ENCODE results near the gene PARVA. TPM values are rescaled to one million over a fixed set of nuclear protein-coding genes. Genes with fewer than 3 reads are reported as not detected.

The PARVA gene
- total RNA-seq, 1 experiment from 2014 or later: 29.1 TPM

DNA sequence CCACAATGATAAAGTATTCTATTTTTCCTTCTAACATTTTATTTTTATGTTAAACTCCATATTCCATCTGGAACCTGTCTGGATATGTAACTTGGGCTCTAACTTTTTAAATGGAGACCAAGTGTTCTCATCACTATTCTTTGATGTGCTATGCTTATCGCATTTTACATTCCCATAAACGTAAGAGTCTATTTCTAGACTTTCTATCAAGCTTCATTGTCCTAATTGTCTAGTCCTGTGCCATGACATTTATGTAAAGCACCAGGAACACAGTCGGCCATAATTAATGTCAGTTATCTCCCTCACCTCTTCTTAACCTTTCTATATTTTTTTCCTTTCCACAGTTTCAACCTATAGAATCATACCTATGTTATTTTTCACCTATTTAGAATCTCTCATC is 183.0 kb downstream of the PARVA start:
- no peaks in the 10 kb centered on the region; the same call in 1 of the 2 replicates for H3K27me3 ChIP-seq (ENCODE audit: control insufficient read depth, insufficient read depth, low read length)
- no peak overlapping the region for H3K27ac ChIP-seq (ENCODE audit: low read length)
- in situ Hi-C loops (cut with HindIII; ENCODE audit: low pct_unique_long_range_greater_than_20kb, low sequenced_read_pairs): no loop called here
- H3K9me3 ChIP-seq (ENCODE audit: control insufficient read depth, insufficient read depth, low read depth, low read length): no peaks in the 10 kb centered on the region
- CTCF ChIA-PET: no interaction called here
- DNase-seq (ENCODE audit: low read depth, low spot score) (no peak), ATAC-seq (no peak)
- peaks cover 19% of the 10 kb centered on the region for H3K4me1 ChIP-seq (ENCODE audit: control insufficient read depth, insufficient read depth, low read length)
- POLR2A ChIA-PET: no interaction called here
- no peak overlapping the region for H3K4me3 ChIP-seq (ENCODE audit: low read depth in 2 of 2, low read length in 2 of 2)
- no peaks in the 10 kb centered on the region for H3K36me3 ChIP-seq (ENCODE audit: control insufficient read depth, insufficient read depth, low read length)
- BruUV-seq (replicated peaks): no TSS peak
- intact Hi-C loops (cut with micrococcal nuclease; ENCODE audit: unreplicated experiment): no loop called here
- TF ChIP-seq, protein P1, sequence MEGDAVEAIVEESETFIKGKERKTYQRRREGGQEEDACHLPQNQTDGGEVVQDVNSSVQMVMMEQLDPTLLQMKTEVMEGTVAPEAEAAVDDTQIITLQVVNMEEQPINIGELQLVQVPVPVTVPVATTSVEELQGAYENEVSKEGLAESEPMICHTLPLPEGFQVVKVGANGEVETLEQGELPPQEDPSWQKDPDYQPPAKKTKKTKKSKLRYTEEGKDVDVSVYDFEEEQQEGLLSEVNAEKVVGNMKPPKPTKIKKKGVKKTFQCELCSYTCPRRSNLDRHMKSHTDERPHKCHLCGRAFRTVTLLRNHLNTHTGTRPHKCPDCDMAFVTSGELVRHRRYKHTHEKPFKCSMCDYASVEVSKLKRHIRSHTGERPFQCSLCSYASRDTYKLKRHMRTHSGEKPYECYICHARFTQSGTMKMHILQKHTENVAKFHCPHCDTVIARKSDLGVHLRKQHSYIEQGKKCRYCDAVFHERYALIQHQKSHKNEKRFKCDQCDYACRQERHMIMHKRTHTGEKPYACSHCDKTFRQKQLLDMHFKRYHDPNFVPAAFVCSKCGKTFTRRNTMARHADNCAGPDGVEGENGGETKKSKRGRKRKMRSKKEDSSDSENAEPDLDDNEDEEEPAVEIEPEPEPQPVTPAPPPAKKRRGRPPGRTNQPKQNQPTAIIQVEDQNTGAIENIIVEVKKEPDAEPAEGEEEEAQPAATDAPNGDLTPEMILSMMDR (IDR thresholded peaks at IDR 0.05): no peak
- no peak for TF ChIP-seq POLR2AphosphoS5 (IDR thresholded peaks at IDR 0.05; ENCODE audit: low read depth, low read length)

DNA sequence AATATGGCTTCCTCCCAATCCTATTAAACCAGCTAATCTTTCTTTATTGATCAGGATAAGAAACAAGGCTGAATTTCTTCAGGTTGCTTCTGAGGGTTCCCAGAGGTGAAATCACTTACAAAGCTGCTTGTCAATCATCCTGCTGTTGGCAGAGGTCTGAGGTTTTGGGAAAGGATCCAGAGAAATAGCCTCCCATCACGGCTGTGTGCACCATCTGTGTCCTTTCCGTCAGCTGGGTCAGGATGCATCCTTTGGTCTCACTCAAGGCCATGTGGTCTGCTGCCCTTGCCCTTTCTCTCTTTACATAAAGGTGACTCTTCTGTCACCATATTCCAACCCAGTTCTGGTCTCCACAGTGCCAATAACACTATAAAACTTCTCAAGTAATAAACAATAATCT is 183.5 kb downstream of the PARVA start:
- Histone ChIP-seq H3K27me3 (ENCODE audit: control insufficient read depth, insufficient read depth, low read length) (no peaks in the 10 kb centered on the region; the same call in 1 of the 2 replicates), H3K4me1 (ENCODE audit: control insufficient read depth, insufficient read depth, low read length) (peaks cover 16% of the 10 kb centered on the region), H3K4me3 (ENCODE audit: low read depth in 2 of 2, low read length in 2 of 2) (no peak overlapping the region), H3K27ac (ENCODE audit: low read length) (no peak overlapping the region), H3K36me3 (ENCODE audit: control insufficient read depth, insufficient read depth, low read length) (no peaks in the 10 kb centered on the region), H3K9me3 (ENCODE audit: control insufficient read depth, insufficient read depth, low read depth, low read length) (no peaks in the 10 kb centered on the region)
- DNase-seq (ENCODE audit: low read depth, low spot score) (no peak), ATAC-seq (no peak)
- intact Hi-C loops (cut with micrococcal nuclease; ENCODE audit: unreplicated experiment): no loop called here
- TF ChIP-seq, protein P2, sequence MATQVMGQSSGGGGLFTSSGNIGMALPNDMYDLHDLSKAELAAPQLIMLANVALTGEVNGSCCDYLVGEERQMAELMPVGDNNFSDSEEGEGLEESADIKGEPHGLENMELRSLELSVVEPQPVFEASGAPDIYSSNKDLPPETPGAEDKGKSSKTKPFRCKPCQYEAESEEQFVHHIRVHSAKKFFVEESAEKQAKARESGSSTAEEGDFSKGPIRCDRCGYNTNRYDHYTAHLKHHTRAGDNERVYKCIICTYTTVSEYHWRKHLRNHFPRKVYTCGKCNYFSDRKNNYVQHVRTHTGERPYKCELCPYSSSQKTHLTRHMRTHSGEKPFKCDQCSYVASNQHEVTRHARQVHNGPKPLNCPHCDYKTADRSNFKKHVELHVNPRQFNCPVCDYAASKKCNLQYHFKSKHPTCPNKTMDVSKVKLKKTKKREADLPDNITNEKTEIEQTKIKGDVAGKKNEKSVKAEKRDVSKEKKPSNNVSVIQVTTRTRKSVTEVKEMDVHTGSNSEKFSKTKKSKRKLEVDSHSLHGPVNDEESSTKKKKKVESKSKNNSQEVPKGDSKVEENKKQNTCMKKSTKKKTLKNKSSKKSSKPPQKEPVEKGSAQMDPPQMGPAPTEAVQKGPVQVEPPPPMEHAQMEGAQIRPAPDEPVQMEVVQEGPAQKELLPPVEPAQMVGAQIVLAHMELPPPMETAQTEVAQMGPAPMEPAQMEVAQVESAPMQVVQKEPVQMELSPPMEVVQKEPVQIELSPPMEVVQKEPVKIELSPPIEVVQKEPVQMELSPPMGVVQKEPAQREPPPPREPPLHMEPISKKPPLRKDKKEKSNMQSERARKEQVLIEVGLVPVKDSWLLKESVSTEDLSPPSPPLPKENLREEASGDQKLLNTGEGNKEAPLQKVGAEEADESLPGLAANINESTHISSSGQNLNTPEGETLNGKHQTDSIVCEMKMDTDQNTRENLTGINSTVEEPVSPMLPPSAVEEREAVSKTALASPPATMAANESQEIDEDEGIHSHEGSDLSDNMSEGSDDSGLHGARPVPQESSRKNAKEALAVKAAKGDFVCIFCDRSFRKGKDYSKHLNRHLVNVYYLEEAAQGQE (IDR thresholded peaks at IDR 0.05; ENCODE audit: insufficient read depth in 1 of 2, low read depth in 2 of 2, low read length in 1 of 2): no peak
- no peak for TF ChIP-seq POLR2AphosphoS5 (IDR thresholded peaks at IDR 0.05; ENCODE audit: low read depth, low read length)
- no peak for TF ChIP-seq TCF7L2 (IDR thresholded peaks at IDR 0.05; ENCODE audit: low read depth, low read length)
- TF ChIP-seq SIN3A (IDR thresholded peaks at IDR 0.05; ENCODE audit: borderline replicate concordance, insufficient read depth, low read depth, low read length): no peak
- TF ChIP-seq, protein P1 (IDR thresholded peaks at IDR 0.05): no peak
- POLR2A ChIA-PET: no interaction called here
- in situ Hi-C loops (cut with HindIII; ENCODE audit: low pct_unique_long_range_greater_than_20kb, low sequenced_read_pairs): no loop called here
- CTCF ChIA-PET: no interaction called here
- no TSS peak for BruUV-seq (replicated peaks)

DNA sequence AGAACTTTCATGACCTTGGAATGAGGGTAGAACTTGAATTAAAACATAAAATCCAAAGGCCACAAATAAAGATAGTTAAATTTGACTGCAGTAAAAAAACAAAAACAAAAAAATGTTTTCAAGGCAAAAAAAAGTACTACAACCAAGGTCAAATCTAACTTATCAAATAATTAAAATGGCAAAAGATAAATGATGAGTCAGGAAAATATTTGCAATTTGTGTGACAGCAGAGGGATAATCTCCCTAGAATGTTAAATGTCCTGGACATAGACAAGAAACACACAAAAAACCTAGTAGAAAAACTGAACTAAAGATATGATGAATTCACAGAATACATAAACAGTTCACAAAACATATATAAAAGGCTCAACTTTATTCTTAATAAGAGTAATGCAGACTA is 186.6 kb downstream of the PARVA start:
- ChIA-PET CTCF (no interaction called here), POLR2A (no interaction called here)
- Histone ChIP-seq H3K4me3 (ENCODE audit: low read depth in 2 of 2, low read length in 2 of 2) (no peak overlapping the region), H3K4me1 (ENCODE audit: control insufficient read depth, insufficient read depth, low read length) (no peaks in the 10 kb centered on the region), H3K9me3 (ENCODE audit: control insufficient read depth, insufficient read depth, low read depth, low read length) (no peaks in the 10 kb centered on the region), H3K27ac (ENCODE audit: low read length) (no peak overlapping the region), H3K27me3 (ENCODE audit: control insufficient read depth, insufficient read depth, low read length) (no peaks in the 10 kb centered on the region), H3K36me3 (ENCODE audit: control insufficient read depth, insufficient read depth, low read length) (no peaks in the 10 kb centered on the region)
- DNase-seq (ENCODE audit: low read depth, low spot score) (no peak), ATAC-seq (no peak)
- TF ChIP-seq, protein P2 (IDR thresholded peaks at IDR 0.05; ENCODE audit: insufficient read depth in 1 of 2, low read depth in 2 of 2, low read length in 1 of 2): no peak
- no peak for TF ChIP-seq POLR2AphosphoS5 (IDR thresholded peaks at IDR 0.05; ENCODE audit: low read depth, low read length)
- no peak for TF ChIP-seq SIN3A (IDR thresholded peaks at IDR 0.05; ENCODE audit: borderline replicate concordance, insufficient read depth, low read depth, low read length)
- TF ChIP-seq, protein P1 (IDR thresholded peaks at IDR 0.05): no peak
- no peak for TF ChIP-seq TCF7L2 (IDR thresholded peaks at IDR 0.05; ENCODE audit: low read depth, low read length)
- BruUV-seq (replicated peaks): no TSS peak
- intact Hi-C loops (cut with micrococcal nuclease; ENCODE audit: unreplicated experiment) (no loop called here), in situ Hi-C loops (cut with HindIII; ENCODE audit: low pct_unique_long_range_greater_than_20kb, low sequenced_read_pairs) (no loop called here)

All from Panc1 (cell line).